Measurements from ENCODE around the gene NHERF2. TPM values are rescaled to one million over a fixed set of nuclear protein-coding genes. Genes with fewer than 3 reads are reported as not detected.

Gene NHERF2
- total RNA-seq, 1 donor from 2014 or later = 107 TPM

DNA sequence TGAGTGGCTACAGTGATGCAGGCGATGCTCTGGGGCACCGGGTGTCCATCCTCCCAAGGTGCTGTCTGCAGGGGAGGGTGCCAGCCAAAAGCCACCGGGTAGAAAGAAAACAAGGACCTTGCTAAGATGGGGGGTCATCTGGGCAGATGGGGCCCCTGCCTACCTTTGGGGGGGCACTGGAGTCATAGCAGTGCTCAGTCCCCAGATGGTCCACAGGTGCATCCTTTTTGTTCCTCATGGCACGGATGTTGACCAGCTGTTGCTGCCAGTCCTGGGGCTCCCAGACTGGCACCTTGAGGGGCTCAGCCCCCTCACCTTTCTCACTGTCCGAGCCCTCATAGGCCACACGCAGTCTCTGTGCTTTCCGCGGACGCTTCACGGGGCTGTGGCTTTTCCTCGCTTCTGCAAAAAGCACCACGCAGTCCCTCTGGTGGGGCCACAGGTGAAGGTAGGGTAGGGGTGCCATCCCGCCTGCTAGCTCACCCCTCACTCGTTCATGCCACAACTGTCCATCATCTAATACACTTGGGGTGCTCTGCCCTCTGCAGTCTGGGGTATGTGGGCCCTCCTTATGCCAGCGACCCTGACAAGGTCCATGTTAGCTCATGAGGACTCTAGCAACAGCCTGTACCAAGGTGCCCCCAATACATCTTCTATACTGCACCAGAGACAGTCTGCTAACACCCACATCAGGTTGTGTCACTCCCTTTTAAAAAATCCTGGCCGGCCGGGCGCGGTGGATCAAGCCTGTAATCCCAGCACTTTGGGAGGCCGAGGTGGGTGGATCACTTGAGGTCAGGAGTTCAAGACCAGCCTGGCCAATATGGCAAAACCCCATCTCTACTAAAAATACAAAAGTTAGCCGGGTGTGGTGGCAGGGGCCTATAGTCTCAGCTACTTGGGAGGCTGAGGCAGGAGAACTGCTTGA, 19.5 kb downstream of the NHERF2 start:
- intact Hi-C loops (cut with DNase I) = no loop called here
- ATAC-seq (no peak), DNase-seq (ENCODE audit: low spot score) (no peak)

DNA sequence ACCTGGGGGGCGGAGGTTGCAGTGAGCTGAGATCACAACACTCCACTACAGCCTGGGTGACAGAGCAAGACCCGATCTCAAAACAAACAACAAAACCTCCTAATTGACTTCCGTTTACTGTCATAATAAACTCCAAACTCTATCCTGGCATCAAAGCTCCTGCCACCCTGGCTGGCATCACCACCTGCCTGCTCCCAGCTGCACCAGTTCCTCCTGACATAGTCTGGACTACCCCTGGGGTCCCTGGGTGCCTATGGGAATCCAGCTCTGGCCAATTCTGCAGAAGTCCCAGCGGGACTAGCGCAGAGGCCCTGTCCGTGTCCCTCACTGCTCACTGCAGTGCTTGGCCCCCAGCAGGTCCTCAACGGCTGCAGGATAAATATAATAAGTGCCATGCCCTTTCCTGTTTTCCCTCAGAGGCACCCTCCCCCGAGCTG, 20.2 kb downstream of the NHERF2 start:
- intact Hi-C loops (cut with DNase I) = no loop called here
- DNase-seq (ENCODE audit: low spot score) (no peak), ATAC-seq (no peak)

DNA sequence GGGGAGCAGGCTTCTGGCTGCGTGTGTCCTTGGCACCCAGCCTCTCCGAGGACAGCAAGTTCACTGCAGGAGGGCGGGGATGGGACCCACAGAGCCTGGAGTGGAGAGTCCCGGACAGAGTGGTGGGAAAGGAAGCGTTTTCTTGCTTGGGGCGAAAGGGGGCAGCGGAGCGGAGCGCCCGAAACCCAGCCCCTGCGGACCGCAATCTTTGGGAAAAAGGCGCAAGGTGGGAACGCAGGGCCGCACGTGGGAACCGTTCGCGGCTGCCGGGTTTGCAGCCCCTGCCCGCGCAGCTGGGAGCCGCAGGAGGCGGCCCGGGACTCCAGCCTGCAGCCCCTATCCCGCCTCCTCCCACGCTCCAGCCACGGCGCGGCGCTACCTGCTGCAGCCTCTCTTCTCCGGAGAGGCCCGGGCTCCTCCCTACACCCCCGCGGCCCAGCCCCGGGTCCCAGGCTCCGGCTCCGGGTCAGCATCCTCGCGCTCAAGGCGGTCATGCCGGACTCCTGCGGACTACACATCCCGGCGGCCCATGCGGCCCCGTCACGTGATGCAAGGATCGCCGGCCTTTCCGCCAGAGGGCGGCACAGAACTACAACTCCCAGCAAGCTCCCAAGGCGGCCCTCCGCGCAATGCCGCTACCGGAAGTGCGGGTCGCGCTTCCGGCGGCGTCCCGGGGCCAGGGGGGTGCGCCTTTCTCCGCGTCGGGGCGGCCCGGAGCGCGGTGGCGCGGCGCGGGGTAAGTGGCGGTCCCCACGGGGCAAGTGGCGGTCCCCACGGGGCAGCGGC, 20.8 kb downstream of the NHERF2 start, which contains the start of the genes NTHL1 and TSC2:
Gene NTHL1 (minus strand): TSS at position 505 of the 786 bp plus-strand sequence. CDS start 11 bp downstream, at position 494.
Gene TSC2 (plus strand): TSS at position 656 of the 786 bp plus-strand sequence. CDS start 631 bp downstream, outside the sequence.
- ATAC-seq = peak; percentile 97
- DNase-seq (ENCODE audit: low spot score) = peak; percentile 98
- intact Hi-C loops (cut with DNase I) = no loop called here

DNA sequence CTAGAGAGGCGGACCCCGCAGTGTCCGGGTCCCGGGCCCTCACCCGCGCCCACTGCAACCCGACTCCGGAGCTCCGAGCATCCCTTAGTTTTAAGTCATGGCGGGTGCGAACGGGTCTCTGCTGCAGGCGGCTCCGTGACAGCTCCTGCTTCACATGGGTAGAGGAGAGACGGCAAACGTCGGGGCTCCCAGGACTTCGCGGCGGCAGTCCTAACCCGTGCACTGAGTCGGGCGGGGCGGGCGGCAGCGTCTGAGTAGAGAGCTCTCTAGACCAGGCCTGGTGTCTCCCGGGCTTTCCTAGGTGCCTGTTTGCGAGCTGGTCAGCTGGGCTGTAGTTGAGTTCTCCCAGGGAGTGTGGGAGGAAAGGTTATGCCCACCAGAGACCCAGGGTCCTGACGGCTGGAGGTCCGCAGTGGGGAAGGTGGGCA, 21.4 kb downstream of the NHERF2 start:
- intact Hi-C loops (cut with DNase I) = no loop called here
- DNase-seq (ENCODE audit: low spot score) = no peak
- peak; percentile 1 for ATAC-seq

DNA sequence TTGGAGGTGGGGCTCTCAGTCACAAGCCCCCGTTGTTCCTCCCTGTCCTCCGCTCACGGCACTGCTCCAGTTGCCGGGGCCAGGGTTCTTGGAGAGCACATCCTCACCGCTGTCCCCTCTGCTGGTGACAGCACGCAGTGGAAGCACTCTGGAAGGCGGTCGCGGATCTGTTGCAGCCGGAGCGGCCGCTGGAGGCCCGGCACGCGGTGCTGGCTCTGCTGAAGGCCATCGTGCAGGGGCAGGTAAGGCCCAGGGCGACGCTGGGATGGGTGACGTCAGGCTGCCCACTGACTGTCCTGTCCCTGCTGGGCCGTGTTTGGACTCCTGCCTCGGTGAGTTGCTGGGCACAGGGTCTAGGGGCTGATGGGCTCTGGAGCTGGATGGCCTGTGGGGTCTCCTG, 26.5 kb downstream of the NHERF2 start:
- intact Hi-C loops (cut with DNase I) = no loop called here
- ATAC-seq (no peak), DNase-seq (ENCODE audit: low spot score) (no peak)

DNA sequence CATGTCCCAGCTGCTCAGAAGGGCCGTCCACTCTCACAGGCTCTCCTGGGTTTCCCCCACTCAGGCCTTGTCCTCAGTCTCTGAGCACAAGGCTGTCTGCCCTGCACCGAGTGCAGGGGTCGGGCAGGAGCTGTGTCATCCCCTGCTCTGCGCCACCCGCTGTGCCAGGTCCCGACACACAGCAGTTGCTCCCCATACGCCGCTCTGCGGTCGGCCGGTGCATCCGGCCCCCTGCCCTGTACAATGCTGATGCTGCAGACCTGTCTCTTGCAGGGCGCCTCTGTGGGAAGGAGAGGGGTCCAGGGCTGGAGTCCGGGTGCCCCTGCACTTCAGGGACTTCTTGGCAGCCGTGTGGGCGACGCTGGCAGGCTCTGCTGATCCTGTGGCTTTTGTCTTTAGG, 27.2 kb downstream of the NHERF2 start:
- ATAC-seq = no peak
- no peak for DNase-seq (ENCODE audit: low spot score)
- intact Hi-C loops (cut with DNase I) = no loop called here

DNA sequence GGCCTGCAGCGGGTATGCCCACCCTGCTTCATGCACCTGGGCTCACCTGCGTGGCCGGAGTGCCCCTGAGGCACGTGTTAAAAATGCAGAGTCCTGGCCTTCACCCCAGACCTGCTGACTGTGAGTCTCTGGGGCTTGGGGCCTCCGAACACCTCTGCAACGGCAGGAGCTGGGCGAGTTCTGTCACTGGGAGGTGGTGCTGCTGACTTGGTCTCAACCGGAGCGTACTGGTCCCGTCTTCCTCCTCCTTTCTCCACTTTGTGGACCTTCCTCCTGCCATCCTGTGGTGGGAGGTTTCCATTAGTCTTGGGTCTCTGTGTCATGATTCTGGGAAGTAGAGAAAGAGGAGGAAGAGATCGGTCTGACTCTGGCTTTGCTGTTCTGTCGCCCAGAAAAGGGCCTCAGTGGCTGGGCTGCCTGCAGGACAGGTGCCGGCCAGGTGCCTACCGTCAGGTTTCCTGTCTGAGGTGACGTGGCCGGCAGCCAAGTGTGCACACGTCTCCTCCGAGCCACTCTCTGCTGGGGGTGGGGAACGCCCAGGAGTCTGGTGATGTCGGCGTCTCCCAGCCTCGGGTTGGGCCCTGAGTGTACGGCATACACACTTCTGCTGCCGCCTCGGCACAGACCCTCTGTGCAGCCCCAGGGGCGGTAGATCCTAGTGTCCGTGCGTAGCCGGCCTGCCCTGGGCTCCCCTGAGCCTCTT, 28.0 kb downstream of the NHERF2 start:
- intact Hi-C loops (cut with DNase I) = no loop called here
- ATAC-seq = no peak
- DNase-seq (ENCODE audit: low spot score) = no peak

DNA sequence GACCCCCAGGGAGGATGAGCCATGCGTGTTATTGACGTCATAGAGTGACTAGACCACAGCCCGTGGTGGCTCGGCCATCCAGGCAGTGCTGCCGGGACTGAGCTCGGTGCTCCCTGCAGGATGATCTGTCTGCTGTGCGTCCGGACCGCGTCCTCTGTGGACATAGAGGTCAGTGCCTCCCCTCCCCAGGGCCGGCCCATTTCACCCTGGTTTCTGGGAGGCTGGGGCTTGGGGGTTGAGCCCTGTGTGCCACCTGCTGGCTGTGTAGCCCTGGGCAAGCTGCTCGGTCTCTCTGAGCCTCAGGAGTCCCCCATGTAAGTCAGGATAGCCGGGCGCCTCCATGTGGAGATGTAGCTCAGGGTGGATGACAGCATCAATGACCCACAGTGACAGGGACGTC, 29.4 kb downstream of the NHERF2 start:
- peak; percentile 51 for ATAC-seq
- intact Hi-C loops (cut with DNase I) = no loop called here
- no peak for DNase-seq (ENCODE audit: low spot score)

DNA sequence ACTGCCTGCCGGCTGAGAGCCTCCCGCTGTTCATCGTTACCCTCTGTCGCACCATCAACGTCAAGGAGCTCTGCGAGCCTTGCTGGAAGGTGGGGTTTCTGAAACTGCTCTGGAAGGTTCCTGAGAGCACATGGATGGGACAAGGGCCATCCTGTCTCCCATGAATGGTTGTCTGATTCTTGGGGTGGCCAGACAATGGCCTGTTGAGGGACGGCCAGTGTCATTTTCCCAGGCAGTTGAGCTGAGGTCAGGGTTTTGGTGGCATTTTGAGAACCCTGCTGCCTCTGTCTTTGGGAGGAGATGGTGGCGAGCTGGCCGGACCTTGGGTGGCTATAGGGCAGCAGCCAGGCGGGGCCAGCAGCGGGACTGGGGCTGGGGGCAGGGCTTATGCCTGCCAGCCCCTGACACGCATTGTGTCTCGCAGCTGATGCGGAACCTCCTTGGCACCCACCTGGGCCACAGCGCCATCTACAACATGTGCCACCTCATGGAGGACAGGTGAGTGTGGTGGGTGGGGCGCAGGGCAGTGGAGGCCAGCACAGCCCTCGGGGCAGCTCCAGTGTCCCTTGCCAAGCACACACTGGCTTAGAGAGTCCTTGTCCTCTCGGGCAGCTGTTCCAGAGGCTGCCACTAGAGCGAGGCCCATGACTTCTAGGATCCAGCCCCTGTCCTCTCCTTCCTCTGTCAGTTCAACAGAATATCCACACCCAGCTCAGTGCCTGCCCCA, 30.1 kb downstream of the NHERF2 start:
- ATAC-seq (peak; percentile 19), DNase-seq (ENCODE audit: low spot score) (no peak)
- intact Hi-C loops (cut with DNase I) = no loop called here

DNA sequence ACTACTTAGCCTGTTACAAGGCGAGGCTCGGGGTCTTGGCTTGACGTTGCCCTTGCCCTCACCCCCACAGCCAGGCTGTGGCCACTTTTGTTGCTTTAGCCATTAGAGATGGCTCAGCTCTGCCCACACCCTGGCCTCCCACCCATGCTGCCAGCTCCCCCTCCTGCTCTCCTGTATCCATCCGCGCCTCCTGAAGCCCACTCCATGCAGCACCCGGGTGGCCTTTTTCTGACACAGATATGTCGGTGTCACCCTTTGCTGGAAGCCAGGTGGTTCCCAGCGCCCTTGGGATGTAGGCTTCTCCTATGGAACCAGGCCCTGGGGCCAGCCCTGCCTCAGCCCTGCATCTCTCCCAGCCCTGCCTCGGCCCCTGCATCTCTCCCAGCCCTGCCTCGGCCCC, 30.7 kb downstream of the NHERF2 start:
- intact Hi-C loops (cut with DNase I) = no loop called here
- no peak for ATAC-seq
- no peak for DNase-seq (ENCODE audit: low spot score)

DNA sequence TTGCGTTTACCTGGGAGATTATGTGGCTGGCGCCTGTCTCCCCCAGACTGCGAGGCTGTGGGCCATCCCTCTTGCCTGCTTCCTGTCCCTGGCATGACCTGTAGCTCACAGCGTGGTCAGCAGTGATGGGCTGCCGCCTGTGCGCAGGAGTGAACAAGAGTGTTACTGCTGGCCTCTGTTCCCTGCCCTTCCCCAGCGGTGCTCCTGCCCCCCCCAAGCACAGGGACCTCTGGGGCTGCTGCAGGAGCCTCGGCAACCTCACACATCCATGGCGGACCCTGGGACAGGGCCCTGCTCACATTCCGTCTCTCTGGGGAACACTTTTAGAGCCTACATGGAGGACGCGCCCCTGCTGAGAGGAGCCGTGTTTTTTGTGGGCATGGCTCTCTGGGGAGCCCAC, 31.7 kb downstream of the NHERF2 start:
- DNase-seq (ENCODE audit: low spot score) = no peak
- intact Hi-C loops (cut with DNase I) = no loop called here
- no peak for ATAC-seq

DNA sequence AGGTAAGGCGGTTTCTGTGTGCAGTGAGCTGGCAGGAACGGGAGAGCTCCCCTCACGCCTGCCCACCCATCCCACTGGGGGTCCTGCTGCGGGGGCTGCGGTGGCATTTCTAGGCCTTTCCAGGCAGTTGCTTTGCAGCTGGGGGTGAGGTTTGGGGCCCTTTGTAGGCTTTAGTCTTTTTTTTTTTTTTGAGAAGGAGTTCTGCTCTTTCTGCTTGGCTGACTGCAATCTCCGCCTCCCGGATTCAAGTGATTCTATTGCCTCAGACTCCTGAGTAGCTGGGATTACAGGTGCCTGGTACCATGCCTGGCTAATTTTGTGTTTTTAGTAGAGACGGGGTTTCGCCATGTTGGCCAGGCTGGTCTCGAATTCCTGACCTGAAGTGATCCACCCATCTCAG, 32.2 kb downstream of the NHERF2 start:
- intact Hi-C loops (cut with DNase I) = no loop called here
- no peak for DNase-seq (ENCODE audit: low spot score)
- ATAC-seq = no peak

DNA sequence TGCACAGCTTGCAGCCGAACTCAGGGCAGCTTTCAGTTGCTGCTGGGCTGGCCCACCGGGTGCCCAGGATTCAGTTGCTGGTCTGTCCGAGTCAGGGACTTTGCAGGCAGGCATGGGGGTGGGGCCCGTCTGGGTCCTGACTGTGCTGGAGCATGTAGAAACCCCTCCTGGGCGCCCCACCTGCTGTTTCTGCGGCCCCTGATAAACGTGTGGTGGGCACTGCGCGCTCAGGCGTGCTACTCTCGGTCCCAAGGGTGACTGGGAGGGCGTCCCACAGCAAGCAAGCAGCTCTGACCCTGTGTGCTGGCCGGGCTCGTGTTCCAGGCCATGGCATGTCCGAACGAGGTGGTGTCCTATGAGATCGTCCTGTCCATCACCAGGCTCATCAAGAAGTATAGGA, 33.6 kb downstream of the NHERF2 start:
- DNase-seq (ENCODE audit: low spot score) (no peak), ATAC-seq (no peak)
- intact Hi-C loops (cut with DNase I) = no loop called here

DNA sequence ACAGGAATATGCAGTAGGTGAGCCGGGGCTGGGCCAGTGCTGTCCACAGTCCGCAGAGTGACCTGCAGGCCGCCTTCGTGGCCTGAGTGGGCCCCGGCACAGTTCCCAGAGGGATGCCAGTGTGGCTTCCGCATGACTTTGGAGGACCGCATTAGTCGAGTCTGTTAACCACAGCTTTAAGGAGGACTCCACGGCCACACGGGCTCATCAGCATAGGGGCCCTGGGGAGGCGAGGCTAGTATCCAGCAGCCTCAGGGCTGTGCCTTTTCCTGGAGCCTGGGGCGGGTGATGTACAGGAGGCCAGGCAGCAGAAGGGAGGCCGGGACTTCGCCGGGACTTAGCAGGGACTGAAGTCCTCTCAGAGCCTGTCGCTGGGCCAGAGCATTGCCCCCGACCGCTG, 34.3 kb downstream of the NHERF2 start:
- intact Hi-C loops (cut with DNase I) = no loop called here
- DNase-seq (ENCODE audit: low spot score) (no peak), ATAC-seq (no peak)

DNA sequence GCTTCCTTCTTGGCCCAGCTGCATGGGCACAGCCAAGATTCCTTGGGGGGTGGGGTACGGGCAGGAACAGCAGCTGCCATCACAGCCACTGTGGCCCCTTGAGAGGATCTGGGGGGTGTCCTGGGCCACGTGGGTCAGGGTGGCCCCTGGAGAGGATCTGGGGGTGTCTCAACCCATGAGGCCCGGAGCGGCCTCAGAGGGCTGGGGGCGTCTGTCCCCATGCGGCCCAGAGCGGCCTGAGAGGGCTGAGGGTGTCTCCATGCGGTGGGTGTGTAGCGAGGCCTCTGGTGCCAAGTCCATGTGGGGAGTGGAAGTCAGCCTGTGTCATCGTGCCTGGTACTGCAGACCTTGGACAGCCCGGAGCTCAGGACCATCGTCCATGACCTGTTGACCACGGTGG, 34.8 kb downstream of the NHERF2 start:
- no peak for DNase-seq (ENCODE audit: low spot score)
- intact Hi-C loops (cut with DNase I) = no loop called here
- no peak for ATAC-seq

DNA sequence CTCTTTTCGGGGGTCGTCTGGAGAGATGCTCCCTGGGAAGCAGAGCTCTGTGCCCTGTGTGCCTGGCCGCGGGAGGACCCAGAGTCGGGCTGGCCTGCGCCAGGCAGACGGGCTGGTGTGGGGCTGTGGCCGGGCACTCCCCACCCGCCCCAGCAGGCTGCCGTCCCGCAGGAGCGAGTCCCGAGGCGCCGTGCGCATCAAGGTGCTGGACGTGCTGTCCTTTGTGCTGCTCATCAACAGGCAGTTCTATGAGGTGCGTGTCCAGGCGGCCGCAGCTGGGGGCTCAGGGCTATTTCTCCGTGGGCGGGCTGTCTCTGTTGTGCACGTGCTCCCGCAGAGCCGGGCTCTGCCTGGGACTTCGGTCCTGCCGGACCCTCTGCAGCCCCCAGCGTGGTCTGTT, 36.1 kb downstream of the NHERF2 start:
- DNase-seq (ENCODE audit: low spot score) = no peak
- no peak for ATAC-seq
- intact Hi-C loops (cut with DNase I) = no loop called here

DNA sequence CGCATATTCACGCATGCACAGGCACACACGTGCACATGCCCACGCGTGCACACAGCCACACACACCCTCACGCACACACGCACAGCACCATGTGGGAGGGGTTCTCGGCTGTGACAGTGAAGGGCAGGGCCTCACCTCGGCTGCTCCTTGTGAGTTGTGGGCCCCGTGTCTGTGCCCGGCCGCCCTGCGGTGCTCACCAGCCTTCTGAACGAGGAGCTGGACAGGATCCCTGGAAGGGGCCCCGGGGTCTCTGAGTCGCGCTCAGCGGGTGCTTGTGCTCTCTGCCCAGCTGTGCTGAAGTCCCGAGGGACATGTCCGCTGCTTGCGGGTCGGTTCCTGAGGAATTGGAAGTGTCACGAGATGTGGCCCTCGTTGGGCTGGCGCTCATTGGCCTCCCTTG, 37.2 kb downstream of the NHERF2 start:
- no peak for ATAC-seq
- intact Hi-C loops (cut with DNase I) = no loop called here
- no peak for DNase-seq (ENCODE audit: low spot score)

DNA sequence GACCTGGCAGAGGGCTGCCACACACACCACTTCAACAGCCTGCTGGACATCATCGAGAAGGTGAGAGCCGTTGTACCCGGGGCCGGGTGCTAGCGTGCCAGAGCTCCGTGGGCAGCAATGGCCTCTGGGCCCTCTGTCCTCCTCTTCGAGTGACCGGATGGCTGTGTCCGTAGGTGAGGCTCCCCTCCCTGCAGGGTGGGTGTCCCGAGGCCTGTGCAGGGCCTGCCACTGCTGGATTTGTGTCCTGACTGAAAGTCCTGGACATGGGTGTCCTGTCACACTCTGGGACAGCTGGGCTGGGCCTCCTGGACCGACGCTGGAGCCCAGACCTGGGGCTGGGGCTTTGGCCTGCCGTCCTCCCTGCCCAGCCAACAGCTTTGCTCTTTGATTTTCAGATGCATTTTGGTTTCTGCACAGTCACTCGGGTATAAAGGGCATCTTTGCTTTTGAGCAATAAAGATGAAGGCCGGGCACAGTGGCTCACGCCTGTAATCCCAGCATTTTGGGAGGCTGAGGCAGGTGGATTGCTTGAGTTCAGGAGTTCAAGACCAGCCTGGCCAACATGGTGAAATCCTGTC, 37.8 kb downstream of the NHERF2 start:
- no peak for DNase-seq (ENCODE audit: low spot score)
- ATAC-seq = no peak
- intact Hi-C loops (cut with DNase I) = no loop called here
